HG03103 (cell line): ENCODE results near the gene C9orf40.

ENCODE experiments used
- ATAC-seq: cut with Tn5 transposase; IDR thresholded peaks from one replicate; pipeline ENCODE4 v1.9.1; 2021; ENCODE audit warnings: low read depth; ENCODE audit not compliant: unreplicated experiment

The C9orf40 gene

DNA sequence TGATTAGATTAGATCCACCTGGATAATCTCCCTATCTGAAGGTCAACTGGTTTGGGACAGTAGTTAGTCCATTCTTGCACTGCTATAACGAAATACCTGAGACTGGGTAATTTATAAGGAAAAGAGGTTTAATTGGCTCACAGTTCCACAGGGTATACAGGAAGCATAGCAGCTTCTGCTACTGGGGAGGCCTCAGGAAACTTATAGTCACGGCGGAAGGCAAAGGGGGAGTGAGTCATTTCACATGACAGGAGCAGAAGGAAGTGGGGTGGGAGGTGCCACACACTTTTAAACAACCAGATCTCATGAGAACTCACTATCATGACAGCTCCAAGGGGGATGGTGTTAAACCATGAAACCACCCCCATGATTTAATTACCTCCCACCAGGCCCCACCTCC, 9.9 kb downstream of the C9orf40 start:
- no peak for ATAC-seq

DNA sequence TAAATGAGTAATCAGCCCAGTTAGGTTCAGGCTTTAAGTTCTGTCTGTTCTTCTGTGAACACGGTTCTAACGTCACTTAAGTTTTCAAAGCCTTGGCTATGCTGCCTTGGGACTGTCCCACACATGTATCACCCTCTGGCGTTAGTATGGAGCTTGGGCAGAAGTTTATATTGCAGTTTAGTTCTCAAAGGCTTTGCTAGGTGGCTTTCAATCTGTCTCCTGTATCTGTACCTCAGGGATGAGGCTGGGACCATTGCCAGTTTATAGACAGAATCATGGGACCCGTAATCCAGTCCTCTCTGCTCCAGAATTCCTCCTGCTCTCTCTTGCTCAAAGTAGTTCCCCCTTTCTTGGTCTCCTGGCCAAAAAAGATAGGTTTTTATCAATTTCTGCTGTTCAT, 12.1 kb downstream of the C9orf40 start:
- no peak for ATAC-seq

DNA sequence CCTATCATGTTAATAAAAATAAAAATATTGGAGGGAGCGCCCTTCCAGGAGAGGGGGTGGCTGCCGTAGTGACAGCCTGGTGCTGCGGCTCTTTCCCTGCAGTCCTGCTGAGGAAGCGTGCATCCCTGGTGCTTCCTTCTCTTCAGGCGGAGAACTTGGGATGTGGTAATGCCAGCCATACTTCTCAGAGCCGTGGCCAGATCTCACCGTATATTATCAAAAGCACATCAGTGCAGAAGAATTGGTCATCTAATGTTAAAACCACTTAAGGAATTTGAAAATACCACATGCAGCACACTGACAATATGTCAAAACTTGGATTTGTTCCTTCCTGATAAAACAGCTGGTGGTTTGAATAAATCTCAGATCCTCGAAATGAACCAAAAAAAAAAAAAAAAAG, 17.7 kb downstream of the C9orf40 start:
- no peak for ATAC-seq

DNA sequence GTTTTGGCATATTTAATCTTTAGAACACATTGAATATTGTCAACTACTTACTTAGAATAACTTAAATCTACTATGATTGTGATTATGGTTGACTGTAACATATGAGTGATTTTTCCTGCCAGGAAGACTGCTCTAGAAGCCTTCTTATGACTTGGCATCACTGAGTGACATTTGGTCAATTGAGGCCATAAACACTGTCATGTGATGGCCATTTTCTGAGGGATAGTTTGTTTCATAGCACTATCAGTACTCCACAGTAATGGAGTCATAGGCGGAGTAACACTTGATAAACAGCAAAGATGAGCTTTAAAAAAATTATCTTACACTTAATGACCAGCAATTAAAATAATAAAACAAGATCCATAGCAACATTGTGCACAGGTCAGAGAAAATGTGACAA, 31.0 kb downstream of the C9orf40 start:
- no peak for ATAC-seq

DNA sequence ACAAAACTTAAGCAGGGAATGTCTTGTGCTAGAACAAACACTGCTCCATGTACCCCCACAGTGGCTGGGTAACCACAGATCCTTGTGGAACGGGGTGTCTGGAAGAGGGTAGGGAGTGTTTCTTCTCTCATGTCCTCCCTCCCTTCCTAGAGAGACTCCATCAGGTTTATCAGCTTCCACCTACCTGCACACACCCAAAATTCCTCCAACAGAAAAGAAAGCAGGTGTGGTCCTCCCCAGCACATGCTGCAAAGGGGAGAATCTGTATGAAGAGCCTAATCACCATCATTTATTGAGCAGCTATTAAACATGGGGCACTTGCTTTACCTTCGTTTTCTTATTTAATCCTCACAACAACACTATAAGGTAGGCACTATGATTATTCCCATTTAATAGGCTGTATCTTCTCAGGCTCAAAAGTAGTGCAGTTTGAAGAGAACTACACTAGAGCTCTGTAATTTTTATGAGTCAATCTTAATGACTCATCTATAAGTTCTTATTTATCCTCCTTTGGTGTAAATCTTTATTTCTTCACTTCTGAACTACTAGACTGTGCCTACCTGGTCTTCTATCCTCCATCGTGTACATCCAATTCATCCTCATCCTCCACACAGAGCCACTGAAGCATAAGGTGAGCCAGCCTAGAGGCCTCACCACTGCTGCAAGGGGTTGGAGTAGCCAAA, 31.6 kb downstream of the C9orf40 start:
- ATAC-seq, result no peak

DNA sequence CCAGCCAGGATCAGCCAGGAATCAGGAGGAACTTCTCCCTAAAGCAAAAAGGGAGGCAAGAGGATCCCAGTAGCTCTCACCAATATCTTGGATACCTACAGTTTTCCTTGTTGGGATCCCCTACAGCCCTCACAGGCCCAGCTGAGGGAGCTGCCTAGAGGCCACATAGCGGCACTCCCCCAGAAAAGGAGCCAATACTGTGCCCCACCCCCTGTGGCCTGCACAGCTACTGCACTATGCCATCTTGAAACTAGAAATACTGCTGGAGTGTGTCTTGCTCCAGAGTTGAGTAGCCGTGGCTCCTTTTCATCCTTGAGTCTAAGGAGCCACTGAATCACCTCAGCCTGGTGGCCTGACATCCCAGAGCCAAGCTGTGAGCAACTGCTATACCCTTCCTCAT, 42.7 kb downstream of the C9orf40 start:
- ATAC-seq, result no peak

DNA sequence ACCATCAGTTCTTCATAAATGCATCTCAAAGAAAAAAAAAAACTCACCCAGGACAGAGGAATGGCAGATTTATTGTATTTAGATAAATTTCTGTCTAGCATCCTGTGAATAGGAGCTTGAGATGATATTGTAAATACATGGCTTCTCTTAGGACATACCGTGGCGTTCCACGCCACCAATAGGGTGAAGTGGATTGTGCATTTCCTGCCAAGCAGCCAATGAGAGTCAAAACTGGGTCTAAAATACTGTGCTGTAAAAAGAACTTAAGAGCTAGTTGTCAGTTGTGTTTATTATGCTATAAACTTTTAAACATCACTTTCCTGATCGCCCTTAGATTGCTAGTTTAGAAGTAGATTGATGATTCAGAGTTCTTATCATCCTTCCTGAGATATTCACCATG, 44.0 kb downstream of the C9orf40 start:
- no peak for ATAC-seq

DNA sequence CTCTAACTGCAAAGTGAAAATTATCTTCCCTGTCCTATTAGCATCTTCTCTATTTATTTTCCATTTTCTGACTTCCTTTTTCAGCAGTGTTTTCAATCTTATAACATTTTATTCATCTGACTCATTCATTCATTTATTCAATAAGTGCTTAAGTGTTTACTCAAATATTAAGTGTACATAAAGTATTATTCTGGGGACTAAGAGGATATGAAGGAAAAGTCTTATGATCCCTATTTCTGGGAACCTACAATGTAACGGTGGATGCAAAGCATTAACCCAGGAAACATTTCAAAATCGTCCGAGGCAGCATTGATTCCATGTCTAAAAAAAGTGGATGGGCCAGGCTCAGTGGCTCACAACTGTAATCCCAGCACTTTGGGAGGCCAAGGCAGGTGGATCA, 45.6 kb downstream of the C9orf40 start:
- ATAC-seq, result no peak

DNA sequence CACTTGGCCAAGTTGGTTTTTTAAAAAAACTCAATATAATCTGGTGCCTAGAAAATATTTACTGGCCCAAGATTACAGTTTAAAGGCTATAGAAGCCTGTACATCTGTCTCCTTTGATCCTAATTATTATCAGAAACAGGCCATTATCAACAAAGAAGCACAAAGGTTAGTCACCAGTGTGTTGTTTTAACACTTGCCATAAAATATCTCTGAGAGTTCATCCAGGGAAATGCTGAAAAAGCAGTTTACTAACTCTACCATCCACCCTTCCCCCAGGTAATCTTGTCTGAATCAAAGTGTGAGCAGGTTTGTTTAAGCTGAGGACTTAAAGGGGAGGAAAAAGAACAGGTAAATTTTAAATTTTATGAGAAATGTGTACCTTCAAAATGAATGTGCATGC, 51.7 kb downstream of the C9orf40 start:
- ATAC-seq, result no peak
